Amniotic stem cell (primary cell): ENCODE results near the gene XDH.
A peak's percentile ranks its signal among the peaks of the same experiment; 100 is the strongest.

Experiments
- DNase-seq: peaks from one replicate; lab custom pipeline; 2025; lab: John Stamatoyannopoulos, UW

The XDH gene

DNA sequence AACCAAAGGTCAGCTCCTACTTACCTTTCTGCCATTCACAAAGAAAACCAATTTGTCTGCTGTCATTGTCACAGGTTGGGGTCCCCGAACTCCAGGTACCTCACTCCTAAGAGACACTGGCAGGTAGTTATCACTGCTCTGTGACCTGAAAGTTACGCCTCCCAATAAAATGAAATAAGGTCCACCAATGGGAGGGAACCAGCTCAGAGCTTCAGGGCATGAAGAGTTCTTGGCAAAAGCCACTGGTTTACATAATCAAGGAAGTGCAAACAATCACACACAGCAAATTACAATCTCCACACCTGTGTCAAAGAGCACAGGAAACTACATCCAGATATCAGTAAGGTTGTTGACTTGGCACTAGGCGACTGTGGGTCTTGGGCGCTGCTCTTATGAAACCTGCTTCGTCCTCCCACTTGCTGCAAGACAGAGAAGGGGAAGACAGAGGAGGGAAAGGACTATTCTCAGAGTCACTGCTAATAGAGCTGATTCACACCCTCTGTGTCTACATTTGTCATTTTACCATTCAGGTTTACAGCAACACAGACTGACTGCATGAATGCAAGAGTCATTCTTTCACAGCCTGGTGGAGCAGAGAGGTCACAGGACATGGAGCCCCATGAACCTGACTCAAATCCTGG lies at the start of gene XDH:
Gene XDH (minus strand): TSS at position 142 of the 641 bp plus-strand sequence. CDS start 76 bp downstream, at position 66.
- DNase-seq = no peak

DNA sequence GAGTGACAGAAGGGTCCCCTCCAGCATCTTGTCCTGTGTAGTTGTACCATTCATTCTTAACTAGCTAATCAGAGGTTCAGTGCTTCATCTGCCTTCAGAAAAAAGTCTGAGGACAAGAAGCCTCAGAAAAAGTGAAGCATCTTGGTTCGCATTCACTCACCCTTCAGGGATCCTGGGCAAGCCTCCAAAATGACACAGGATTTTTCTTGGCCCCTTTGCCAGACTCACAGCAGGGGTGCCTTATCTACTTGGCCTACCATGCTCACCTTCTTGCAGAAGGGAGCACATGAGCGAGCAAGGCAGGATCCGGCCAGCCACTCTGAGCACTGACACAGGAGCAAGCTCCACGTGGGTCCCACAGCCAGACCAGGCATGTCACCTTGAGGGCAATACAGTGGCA lies 43.1 kb upstream of the XDH start:
- DNase-seq = no peak

DNA sequence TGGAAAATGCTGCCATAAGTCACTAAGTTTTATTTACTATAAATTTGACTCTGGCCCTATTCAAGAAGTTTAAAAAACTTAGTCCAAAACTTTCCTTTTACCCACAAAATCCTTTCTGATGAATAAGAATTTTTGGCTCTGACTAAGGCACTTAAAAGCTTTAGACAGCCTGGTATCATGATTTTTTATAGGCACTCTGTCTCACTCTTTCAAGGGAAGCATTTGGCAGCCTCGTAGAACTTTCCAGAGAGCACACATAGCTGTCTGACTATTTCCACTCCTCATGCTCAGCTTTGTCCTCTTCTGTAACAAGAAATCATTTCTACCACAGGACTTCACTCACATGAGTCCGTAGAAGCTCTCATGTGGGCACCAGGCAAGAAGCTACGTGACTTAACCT lies 32.3 kb upstream of the XDH start:
- DNase-seq = peak; percentile 9

DNA sequence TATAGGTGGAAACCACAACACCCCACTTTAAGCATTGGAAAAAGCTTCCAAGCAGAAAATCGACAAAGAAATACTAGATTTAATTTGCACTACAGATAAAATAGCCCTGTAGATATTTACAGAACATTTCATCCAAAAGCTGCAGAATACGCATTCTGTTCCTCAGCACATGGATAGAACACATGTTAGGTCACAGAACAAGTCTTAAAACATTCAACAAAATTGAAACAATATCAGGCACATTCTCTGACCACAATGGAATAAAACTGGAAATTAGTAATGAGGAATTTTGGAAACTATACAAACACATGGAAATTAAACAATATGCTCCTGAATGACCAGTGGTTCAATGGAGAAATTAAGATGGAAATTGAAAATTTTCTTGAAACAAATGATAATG lies 27.8 kb upstream of the XDH start:
- no peak for DNase-seq

DNA sequence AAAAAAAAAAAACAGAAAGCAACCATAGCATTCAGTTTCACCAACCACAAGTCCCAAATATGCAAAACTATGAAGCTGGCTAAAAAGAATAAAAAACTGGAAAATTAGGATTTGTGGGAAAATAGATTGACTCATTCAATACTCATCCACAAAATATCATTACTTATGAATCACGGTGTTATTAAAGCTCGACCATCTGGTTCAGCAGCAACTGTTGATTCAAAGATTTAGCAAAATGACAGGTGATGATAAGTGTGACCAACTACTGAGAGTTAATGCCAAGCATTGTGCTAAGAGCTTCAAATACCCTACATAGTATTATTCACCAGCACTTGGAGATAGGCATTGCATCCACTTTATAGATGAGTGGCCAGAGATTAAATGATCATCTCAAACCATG lies 26.2 kb upstream of the XDH start:
- peak; percentile 31 for DNase-seq

DNA sequence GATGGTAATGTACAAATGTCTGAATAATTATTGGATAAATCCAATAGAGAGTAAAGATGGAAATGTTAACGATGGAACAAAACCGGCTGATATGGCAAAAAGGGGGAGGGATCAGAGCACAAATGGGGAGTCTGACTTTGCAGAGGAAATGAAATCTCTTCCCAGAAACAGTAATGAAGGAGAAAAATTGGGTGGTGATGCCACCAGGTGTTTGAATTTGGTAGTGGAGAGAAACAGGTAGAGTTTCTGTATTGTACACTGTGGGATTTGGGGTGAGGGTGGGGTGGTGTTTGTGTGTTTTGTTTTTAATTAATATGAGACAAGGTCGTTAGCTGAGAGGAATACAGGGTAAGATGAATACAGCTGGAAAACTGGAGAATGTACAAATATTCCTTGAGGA lies 20.4 kb upstream of the XDH start:
- no peak for DNase-seq

DNA sequence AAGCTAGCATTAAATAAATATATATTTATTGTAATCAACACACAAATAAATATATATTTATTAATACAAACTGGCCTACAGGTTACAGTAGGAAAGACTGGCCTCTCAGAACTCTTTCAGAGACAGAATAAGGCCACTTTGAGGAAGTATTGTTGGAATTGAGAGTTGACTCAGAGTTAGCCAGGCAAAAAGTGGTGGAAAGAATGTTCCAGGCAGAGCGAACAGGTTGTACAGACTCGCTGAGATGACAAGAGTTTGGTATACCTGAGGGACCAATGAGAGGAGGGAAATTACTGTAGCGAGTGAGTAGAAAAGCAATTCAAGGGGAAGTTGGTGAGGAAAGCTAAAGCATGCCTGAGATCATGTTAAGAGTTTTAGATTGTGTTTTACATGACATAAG lies 19.0 kb upstream of the XDH start:
- no peak for DNase-seq

DNA sequence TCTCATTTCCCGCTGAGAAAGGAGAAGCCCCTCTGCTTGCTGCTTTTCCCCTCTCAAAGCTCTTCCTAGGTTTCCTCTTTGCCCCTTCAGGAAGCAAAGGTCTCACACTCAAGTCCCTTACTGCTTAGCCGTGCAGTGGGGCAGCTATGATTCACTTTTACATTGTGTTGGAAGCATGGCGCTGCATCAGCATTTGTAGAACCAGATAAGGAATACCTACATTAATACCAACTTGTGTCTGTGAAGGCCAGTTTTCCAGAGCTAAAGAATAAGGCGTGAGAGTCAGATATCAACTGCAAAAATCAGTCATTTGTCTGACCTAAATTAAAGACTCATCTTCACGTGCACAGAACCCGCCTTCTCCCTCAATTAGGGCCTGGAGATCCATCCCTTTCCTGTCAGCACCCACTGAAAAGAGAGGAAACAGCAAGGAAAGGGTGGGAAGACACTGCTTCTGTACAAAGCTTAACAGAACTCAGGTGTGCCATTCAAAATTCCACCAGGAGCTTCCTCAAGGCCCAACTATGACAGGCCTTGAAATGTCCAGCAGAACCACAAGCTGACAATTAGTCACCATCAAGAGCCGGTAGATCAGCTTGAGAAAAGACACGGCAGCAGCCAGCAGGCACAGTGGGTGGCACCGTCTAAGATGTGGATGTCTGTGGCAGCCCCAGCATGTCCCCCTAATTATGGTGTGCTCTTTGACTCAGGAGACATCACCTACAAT lies 16.1 kb upstream of the XDH start:
- DNase-seq = no peak

DNA sequence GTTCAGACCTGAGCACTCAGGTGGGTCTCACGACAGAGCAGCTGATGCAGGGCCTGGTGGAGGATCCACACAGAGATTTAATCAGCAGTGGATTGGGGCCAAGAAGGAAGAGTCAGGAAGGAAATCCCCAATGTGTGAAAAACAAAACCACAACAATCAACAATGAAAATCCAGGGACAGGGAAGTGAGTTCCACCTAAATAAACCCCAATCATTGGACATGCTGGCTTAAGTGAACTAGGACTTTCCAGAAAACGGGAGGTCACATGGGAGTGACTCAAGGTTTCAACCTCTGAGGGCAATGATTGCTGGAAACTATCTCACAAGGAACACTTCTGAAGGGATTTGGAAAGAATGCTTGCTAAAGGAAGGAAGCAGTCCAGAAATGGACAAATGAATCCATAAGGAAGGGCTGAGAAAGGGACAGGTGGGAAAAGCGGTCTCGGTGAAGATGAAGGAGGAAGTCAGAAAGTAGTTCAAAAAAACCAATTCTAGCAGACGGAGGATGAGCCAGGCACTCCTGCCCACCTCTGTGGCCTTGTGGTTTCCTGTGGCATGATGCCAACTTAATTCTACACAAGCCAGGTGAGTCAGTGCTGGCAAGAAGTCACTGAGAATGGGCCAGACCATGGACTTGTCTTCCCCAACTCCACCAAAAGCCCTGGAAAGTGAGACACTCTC lies 15.4 kb upstream of the XDH start:
- DNase-seq = no peak

DNA sequence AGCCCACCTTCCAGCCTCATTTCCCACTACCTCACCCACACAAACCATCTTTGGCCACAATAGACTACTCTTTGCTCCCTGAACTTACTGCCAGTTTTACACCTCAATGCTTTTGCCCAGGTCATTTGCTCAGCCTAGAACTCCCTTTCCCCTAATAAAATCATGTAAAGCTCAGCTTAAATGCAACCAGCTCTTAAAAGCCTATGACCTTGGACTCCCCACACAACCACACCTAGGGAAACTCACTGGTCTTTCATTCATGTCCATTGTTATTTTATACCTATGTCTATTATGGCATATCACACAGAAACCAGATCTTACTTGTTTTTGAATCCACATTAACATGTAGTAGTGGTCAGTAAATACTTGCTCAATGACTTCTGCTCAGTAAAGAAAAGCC lies 14.5 kb upstream of the XDH start:
- DNase-seq = no peak

DNA sequence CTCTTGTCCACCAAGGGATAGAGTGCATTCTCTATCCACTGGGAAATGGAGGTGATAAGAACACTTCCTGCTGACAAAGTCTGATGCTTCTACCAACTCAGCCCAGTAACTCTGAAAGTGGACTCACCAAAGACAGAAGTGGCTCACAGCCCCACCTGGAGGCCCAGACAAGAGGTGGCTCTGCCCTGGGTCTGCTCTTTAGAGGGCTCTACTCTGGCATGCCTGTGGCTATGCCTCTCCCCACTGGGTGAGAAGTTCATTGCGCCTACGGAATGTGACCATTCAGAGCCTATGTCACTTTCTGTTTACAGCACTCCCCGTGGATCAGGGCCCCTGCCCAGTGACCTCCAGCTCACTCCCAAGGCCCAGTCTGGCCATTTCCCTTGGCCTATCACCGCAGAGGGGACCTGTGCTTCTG lies 13.5 kb upstream of the XDH start:
- DNase-seq = no peak

DNA sequence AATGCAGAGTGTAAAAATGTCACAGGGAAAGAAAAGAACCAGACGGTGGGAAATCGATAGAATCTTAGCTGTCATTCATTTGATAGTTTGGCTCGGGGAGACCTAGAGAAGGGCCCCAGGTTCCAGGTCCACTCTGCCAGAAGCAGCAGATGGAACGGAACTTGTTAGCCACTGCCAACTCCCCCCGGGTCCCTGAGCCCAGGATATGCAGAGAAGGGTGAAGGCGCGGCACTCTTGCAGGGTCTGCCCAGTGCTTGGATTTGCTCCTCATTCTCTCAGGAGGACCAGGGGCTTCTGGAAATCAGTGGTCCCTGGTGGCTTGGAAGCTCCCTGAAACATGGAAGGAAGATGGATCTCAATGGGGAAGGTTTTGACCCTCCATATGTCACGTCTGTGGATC lies 11.6 kb upstream of the XDH start:
- DNase-seq = no peak

DNA sequence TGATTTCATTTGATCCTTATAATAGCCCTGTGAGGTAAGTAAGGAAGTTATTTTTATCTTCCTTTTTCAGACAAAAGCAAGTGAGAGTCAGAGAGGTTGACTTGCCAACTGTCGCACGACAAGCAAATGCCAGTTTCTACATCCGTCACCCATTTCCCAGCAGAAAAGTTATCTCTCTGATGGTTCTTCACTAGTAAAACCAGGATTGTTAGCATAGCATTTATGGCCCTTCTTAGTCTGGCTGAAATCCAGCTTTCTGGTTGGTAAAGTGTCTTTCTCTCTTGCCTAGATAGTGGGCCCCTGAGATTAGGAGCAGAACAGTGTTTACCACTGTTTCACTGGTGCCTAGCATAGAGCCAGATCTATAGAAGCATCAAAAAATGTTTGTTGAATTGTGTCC lies 7.1 kb upstream of the XDH start:
- no peak for DNase-seq

DNA sequence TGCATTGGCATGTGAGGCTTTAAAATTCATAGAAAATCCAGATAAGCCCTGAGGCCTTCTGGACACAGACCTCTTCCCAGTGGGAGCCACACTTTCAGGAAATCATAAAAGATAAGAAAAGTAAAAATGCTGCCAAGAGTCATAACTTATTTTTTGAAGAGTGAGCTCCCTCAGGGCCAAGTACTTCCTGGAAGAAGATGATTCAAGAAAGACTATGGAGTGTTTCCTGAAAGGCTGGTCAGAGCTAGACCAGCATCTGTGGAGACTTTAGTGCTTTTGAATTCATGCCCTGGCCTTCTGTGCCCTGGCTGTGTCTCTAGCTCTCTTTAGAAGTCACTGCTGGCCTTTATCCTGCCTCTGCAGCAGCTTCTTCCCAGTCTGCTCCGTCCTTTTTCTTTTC lies 6.4 kb upstream of the XDH start:
- DNase-seq = no peak

DNA sequence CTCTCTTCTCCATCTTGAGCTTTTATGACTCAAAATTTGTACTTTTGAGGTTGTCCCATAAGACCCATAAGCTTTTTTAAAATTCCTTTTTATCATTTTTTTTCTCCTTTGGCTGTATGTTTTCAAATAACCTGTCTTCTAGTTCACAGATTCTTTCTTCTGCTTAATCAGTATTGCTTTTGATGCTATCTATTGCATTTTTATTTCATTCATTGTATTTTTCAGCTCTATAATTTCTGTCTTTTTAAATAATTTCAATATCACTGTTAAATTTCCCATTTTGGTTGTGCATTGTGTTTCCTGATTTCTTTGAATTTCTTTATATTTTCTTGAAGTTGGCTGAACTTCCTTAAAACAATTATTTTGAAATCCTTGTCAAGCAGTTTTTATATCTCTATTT lies 4.8 kb upstream of the XDH start:
- DNase-seq = no peak

DNA sequence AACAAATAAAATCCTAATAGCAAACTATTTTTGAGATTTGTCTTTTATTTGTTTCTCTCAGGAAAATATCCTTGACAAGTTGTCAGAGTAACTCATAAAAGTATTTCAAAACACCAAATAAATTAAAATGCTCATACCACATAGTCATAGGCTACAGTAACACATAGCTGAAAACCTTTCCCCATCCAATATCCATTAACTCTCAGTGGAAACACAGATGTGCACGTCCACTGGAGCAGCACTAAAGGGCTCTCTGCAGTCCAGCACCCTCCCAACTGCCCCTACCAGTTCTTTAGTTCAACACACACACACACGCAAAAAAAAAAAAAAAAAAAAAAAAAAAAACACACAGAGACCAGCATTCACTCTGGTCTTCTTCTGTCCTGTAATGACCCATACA lies 879 bp upstream of the XDH start:
- no peak for DNase-seq

DNA sequence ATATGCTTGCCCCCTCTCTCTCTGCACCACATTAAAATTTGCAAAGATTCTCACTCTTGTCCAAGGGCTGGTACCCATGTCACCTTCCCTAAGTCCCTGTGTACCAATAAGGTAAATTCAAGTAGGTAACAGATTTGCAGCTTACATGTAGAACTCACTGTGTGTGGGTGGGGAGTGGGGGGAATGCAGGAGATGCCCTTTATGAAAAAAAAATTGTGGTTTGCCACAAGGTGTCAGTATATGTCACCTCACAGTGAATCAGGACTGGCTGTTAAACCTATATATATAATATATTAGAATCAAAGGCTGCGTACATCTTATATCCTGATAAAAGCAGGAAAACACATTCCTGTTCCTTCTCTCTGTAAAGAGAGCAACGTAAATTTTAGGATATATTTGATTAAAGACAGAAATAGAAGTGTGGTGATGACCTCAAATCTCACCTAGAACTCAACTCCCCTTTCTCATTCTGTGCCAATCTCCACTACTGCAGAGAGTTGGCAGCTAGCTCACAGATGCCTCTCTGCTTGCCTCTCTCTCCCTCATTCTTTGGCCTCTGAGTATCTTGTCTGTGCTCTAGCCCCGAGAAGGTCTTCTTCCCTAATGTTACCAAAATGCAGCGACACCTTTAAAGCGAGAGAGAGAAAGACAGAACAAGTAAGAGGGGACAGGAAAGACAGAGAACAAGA lies 536 bp downstream of the XDH start:
- DNase-seq = no peak

DNA sequence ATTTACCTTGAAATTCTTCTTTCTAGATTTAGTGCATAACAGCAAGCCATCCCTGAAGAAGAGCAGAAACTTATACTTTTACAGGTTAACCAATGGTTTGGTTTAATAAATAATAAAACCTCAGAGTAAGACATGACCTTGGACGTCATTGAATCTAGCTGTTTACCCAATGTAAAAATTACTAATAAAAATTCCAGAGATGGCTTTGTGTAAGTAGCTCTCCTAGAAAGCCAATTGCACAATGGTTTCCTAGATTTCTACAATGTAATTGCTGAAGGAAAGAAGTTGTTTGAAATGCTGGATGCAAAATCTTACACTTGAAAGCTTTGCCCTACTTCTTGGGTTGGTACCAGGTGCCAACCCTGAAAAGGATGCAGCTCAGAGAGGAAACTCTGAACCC lies 1.5 kb downstream of the XDH start:
- no peak for DNase-seq

DNA sequence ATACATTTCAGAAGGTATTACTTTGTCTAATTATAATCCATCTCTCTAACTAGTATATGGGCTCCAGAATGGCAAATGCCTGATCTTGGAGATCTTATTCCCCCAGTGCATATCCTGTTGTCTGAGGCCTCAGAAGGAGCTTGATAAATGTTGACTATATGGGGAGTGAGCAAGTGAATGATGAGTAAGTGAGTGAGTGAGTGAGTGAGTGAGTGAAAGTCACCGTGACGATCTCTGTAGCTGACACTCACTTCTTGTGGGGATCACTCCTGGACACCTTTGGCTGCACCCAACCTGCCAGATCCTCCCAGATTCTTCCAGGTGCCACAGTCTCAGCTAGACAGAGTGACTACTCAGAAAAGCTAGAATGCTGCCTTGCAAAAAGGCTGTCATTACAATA lies 2.8 kb downstream of the XDH start:
- no peak for DNase-seq

DNA sequence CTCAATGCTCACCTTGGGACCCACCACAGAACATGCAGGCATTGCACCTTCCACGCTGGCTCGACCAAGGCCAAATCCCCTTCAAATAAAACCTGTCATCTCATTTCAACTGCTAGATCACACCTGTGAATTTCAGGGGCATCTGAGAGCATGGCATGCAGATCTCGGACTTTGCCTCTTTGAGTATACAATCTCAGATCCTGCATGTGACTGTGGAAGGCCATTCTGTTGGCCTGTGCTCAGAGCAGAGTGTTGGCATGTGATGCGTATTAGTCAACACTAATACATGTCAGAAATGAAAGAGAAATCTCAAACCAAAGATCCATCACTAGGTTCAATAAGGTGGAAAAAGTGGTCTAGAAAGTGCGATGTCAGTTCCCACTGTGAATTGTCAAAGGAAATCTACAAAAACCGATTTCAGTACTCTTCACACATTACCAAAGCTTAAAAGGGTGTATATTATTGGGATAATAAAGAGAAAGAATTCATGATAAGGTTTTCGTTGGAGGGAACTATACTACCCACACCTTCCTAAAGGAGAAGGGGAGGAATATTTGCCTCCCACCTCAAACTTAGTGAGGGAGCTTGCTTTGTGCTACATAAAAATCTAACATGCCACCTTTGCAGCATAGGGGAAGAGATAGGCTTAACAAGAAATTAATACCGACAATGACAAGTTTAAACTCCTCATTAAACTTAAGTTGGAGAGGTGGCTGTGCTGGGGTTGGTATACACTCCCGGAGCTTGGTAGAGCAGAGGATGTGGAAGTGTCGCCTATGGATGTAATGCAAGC lies 7.8 kb downstream of the XDH start:
- DNase-seq = no peak

DNA sequence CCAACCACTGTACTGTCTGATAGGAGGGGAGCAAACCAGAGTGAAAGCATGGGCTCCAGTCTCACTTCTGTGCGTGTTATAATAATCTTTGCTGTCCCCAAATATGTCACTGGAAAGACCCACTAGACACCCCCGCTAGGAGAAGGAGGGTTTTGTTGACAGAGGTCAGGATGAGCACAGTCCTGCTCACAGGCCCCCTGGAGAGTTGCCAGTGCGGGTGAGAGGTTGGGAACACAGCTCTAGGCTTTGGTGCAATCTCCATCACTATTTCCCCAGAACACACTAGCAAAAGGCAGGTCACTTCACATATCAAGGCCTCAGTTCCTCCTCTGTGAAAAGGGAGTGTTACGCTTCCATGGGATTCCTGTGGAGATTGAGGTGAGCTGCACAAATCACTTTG lies 9.7 kb downstream of the XDH start:
- DNase-seq = no peak

DNA sequence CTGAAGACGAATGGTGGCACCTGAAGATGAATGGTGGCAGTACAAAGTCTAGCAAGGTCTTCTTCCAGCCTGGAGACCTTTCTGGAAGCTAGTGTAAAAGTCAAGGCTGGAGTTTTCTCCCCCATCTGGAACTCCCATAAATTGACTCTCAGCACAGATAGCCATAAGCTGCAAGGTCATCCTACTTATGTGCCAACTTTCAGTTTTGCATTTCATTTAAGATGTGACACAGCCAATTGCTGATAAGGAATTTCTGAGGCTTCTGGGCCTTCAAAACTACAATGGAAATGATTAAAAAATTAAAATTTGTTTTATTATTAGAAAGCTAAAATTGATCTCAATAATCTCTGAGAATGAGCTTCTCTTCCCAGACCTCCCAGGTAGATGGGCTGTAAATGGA lies 10.2 kb downstream of the XDH start:
- no peak for DNase-seq
